HG02642 (cell line): Measurements from ENCODE around the gene MUCL3.
A peak's percentile ranks its signal among the peaks of the same experiment; 100 is the strongest.
"Not testable (repeated sequence)": the region's sequence is repeated elsewhere in the genome, so short reads cannot be mapped to it uniquely, and the experiment has no call there.

Experiments used
- ATAC-seq: cut with Tn5 transposase; IDR thresholded peaks from one replicate; pipeline ENCODE4 v1.9.1; 2021; ENCODE audit warnings: mild to moderate bottlenecking; ENCODE audit not compliant: unreplicated experiment, poor library complexity

MUCL3 gene, protein sequence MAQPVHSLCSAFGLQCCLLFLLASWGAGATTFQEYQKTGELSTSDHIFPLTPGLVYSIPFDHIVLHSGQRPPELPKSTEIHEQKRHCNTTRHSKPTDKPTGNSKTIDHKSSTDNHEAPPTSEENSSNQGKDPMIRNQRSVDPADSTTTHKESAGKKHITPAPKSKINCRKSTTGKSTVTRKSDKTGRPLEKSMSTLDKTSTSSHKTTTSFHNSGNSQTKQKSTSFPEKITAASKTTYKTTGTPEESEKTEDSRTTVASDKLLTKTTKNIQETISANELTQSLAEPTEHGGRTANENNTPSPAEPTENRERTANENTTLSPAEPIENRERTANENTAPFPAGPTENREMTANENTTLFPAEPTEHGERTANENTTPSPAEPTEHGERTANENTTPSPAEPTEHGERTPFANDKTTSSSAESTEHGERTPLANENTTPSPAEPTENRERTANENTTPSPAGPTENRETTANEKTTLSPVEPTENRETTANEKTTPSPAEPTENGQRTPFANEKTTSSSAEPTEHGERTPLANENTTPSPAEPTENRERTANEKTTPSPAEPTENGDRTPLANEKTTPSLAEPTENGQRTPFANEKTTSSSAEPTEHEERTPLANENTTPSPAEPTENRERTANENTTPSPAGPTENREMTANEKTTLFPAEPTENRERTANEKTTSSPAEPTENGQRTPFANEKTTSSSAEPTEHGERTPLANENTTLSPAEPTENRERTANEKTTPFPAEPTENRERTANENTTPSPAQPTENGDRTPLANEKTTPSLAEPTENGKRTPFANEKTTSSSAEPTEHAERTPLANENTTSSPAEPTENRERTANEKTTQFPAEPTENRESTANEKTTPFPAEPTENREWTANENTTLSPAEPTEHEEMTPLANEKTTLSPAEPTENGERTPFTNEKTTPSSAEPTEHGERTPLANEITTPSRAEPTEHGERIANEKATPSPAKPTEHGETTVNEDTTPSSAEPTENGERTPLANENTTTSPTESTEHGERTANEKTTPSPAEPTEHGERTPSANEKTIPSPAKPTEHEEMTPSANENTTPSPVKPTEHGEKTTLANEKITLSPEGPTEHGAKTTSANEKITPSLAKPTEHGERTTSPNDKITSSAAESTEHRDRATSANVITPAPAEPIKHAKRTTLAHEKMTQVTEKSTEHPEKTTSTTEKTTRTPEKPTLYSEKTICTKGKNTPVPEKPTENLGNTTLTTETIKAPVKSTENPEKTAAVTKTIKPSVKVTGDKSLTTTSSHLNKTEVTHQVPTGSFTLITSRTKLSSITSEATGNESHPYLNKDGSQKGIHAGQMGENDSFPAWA (N-terminal part only)

GRCh38 chr6:30940361-30940986 is at the start of gene MUCL3:
MUCL3 (plus strand) TSS chr6:30940973; CDS start chr6:30941000, 27 bp downstream.
- no peak for ATAC-seq

DNA sequence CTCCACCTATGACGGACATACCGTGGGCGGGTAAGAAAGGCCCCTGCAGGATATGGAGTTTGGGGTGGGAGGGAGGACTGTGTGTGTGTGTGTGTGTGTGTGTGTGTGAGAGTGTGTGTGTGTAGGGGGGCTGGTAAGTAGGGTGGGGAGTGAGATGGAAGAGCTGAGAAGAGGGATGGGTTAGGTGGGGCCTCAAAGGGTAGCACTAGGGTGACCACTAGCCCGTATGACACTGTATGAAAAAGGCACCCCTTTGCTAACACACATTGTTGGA is 49.4 kb upstream of the MUCL3 start:
- no peak for ATAC-seq

- ATAC-seq = no peak
Observed at GRCh38 chr6:30891816-30892538, 48.8 kb upstream of the MUCL3 start.

DNA sequence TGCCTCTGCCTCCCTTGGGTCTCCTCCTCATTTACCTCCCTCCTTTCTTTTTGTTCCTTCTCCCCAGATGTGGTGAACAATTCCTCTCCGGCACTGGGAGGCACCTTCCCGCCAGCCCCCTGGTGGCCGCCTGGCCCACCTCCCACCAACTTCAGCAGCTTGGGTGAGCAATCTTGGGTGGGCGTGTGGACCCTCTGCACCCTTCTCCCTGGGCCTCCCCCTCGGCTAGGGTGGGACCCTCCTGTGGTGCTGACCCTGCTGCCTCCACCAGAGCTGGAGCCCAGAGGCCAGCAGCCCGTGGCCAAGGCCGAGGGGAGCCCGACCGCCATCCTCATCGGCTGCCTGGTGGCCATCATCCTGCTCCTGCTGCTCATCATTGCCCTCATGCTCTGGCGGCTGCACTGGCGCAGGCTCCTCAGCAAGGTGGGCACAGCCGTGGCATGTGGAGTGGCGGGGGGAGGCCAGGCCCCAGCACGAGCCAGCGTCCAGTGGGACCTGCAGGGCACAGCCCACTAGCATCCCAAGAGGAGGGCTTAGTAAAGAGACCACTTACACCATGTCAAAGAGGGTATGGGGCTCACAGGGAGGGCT is 47.7 kb upstream of the MUCL3 start:
- no peak for ATAC-seq

DNA sequence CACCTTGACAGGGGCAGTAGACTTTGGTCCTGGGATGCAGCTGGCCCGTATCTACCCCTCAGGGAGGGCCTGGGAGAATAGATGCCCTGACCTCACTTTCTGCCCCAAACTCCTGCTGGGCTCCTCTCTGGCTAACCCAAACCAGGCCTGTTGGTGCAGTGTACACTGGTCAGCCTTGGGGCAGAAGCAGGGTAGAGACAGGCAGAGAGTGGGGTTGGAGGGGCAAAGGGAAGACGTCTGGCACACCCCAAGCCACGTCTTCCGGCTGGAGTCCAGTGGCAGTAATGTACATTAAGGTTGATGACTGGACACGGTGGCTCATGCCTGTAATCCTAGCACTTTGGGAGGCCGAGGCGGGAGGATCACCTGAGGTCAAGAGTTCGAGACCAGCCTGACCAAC is 47.1 kb upstream of the MUCL3 start:
- no peak for ATAC-seq

DNA sequence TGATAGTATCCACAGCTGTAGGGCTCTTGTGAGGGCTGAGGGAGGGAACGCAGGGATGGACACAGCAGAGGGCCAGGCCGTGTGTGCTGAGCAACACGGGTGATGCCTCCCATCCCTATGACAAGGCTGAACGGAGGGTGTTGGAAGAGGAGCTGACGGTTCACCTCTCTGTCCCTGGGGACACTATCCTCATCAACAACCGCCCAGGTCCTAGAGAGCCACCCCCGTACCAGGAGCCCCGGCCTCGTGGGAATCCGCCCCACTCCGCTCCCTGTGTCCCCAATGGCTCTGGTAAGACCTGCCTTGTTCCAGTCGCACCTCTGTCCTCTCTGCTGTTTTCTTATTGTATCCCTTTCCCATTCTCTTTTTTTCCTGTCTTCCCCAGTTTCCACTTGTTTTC is 46.4 kb upstream of the MUCL3 start:
- ATAC-seq = no peak

GRCh38 chr6:30894935-30895334 is 45.8 kb upstream of the MUCL3 start:
- ATAC-seq = no peak

DNA sequence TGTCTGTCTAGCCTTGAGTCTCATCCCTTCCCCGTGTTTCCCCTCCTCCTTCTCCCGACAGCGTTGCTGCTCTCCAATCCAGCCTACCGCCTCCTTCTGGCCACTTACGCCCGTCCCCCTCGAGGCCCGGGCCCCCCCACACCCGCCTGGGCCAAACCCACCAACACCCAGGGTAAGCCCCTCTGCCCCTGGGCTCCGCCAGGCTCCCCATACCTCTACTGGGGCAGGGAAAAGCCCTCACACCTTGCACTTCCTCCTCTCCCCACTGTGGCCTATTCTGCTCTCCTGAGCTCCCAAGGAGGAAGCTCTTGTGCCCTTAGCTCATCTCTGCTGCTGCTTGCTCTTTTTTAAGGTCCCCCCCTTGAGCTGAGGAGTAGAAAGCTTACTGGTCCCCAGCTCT is 45.4 kb upstream of the MUCL3 start:
- ATAC-seq = no peak

DNA sequence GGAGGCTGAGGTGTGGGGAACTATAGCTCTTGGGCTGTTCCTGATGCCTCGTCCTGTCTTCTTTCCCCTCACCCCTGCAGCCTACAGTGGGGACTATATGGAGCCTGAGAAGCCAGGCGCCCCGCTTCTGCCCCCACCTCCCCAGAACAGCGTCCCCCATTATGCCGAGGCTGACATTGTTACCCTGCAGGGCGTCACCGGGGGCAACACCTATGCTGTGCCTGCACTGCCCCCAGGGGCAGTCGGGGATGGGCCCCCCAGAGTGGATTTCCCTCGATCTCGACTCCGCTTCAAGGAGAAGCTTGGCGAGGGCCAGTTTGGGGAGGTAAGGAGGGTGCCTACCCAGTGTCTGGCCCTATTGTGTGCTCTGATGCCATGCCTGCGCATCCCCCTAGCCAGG is 44.2 kb upstream of the MUCL3 start:
- ATAC-seq = no peak

GRCh38 chr6:30897882-30898281 is 42.9 kb upstream of the MUCL3 start:
- no peak for ATAC-seq

GRCh38 chr6:30898750-30899360 is 41.9 kb upstream of the MUCL3 start:
- no peak for ATAC-seq

DNA sequence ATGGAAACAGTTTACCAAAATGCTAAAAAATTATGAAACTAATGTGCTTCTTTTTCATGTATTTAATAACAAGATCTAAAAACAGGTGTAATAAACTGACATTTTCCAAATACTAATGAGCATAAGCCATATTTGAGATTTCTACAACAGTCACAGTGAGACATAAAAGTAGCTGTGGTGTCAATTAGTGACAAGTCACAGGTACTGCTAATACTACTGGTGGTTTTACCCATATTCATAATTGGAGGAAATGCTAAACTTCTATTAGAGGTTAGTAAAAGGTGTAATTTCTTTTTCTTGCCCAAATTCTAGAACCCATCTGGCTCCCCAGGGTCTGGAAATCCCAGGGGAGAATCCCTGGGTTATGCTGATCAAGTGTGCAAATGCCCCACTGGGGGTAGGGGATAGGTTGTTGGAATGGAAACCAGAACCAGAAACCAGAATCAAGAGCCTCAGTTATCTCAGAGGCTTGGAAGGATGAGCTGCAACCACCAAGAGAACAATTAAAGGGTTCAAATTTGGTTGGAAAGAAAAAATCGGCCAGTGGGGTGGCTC is 39.8 kb upstream of the MUCL3 start:
- no peak for ATAC-seq

DNA sequence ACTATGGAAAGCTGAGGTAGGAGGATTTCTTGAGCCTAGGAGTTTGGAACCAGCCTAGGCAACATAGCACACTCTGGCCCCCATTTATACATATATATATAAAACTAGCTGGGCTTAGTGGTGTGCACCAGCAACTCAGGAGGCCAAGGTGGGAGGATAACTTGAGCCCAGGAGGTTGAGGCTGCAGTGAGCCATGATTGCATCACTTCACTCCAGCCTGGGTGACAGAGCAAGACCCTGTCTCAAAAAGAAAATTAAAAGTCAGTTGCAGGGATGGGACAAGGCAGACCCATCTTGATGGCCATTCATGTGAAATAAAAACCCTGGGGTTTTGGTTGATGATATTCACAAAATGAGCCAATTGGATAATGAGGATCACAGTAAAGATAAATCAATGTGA is 39.3 kb upstream of the MUCL3 start:
- ATAC-seq = no peak

DNA sequence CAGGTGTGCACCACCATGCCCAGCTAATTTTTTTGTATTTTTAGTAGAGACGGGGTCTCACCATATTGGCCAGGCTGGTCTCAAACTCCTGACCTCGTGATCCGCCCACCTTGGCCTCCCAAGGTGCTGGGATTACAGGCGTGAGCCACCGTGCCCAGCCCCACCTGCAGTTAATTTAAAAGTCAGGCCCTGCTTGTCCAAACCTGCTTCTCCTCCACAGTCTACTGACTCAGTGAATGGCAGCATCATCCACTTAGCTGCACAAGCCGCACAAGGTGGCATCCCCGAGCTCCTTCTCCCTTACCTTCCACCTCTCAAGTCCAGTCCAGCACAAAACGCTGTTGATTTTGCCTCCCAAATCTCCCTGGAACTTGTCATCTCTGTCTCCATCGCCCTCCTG is 38.6 kb upstream of the MUCL3 start:
- not testable (repeated sequence) for ATAC-seq

GRCh38 chr6:30902709-30903108 is 38.1 kb upstream of the MUCL3 start:
- no peak for ATAC-seq

DNA sequence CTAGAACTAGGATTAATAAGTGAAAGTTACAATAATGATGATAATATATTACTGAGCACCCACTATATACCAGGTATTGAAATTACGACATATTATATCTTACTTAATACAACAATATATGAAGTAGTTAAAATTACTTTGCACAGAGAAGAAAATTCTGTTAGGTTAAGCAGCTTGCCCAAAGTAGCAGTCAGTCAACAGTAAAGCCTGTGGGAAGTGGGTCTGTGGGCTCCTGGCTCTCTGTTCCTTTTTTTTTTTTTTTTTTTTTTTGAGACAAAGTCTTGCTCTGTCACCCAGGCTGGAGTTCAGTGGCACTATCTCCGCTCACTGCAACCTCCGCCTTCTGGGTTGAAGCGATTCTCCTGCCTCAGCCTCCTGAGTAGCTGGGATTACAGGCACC is 37.5 kb upstream of the MUCL3 start:
- ATAC-seq = no peak

DNA sequence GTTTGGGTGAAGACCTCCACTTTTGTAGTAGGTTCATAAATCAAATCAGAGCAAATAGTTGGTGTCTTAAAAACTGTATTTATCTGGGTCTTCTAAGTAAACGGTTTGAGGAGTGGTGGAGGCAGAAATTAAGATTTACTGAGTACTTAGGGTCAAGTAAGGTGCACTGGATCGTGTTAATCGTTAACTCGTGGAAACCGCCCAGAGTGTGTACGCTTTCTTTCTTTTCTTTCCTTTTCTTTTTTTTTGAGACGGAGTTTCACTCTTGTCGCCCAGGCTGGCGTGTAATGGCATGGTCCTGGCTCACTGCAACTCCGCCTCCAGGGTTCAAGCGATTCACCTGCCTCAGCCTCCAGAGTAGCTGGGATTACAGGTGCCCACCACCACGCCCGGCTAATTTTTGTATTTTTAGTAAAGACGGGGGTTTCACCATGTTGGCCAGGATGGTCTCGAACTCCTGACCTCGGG is 33.4 kb upstream of the MUCL3 start:
- not testable (repeated sequence) for ATAC-seq

- ATAC-seq = peak; percentile 96
Observed at GRCh38 chr6:30907758-30908591, 32.8 kb upstream of the MUCL3 start, which contains the start of gene GTF2H4. GTF2H4 (plus strand) TSS chr6:30908207.
